Duodenal mucosa (tissue), 2 donors: ENCODE data around the gene MYH14.

ENCODE experiments used
- H3K27ac ChIP-seq: one replicate; pipeline ENCODE4 v1.7.0; 2013; ENCODE audit warnings: low read depth, low read length
- H3K27me3 ChIP-seq, 2 donors: one replicate each; pipeline ENCODE4 v1.7.0; 2013; ENCODE audit warnings: low read length in 2 of 2, control low read depth in 1 of 2; ENCODE audit not compliant: insufficient read depth in 2 of 2, control insufficient read depth in 1 of 2
- H3K36me3 ChIP-seq, 2 donors: one replicate each; pipeline ENCODE4 v1.7.0; 2013; ENCODE audit warnings: low read length in 2 of 2, control low read depth in 1 of 2; ENCODE audit not compliant: insufficient read depth in 2 of 2, control insufficient read depth in 1 of 2
- H3K4me1 ChIP-seq, 2 donors: one replicate each; pipeline ENCODE4 v1.7.0; 2013; ENCODE audit warnings: low read length in 2 of 2, control low read depth in 1 of 2; ENCODE audit not compliant: insufficient read depth in 2 of 2, control insufficient read depth in 1 of 2
- H3K4me3 ChIP-seq, 2 donors: one replicate each; pipeline ENCODE4 v1.7.0; 2013; ENCODE audit warnings: low read length in 2 of 2, low read depth in 1 of 2
- H3K9ac ChIP-seq, 2 donors: one replicate each; pipeline ENCODE4 v1.7.0; 2013; ENCODE audit warnings: low read length in 2 of 2, low read depth in 1 of 2
- H3K9me3 ChIP-seq, 2 donors: one replicate each; pipeline ENCODE4 v1.7.0; 2013; ENCODE audit warnings: low read length in 2 of 2, control low read depth in 1 of 2; ENCODE audit not compliant: control insufficient read depth in 1 of 2

The MYH14 gene

DNA sequence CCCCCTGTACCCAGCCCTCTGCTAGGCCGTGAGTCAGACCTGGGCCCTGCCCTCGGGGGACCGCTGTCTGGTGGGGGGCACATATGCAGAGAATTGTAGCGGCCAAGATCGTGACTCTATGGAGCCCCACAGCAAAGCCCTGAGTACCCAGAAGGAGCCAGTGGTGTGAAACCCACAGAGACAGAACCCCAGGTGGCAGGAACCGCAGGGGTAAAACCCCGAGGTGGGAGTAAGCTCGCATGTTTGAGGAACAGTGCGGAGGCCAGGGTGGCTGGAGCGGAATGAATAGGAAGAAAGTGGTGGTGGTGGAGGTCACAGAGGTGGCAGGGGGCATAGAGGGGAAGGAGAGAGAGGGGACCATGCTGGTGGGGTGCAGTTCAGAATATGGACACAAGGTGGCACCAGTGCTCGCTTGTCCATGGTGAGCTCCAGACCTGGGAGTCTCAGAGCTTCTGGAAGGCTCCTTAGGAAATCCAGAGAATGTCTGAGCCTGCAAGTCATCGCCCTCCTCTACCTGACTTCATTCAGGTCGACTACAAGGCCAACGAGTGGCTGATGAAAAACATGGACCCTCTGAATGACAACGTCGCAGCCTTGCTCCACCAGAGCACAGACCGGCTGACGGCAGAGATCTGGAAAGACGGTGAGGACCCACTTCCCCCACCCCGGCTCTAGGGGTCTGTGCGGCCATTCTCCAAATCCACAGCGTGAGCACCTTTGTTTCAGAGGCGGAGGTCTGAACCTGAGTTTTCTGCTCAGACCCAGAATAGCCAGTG lies 48.9 kb downstream of the MYH14 start:
- no peak overlapping the region for H3K4me3 ChIP-seq
- no peaks in the 10 kb centered on the region for H3K4me1 ChIP-seq
- no peak overlapping the region for H3K27ac ChIP-seq
- peaks cover 54 to 89% of the 10 kb centered on the region in 2 donors for H3K36me3 ChIP-seq
- no peaks in the 10 kb centered on the region for H3K27me3 ChIP-seq
- H3K9me3 ChIP-seq, result peaks cover 0 to 7% of the 10 kb centered on the region in 2 donors
- no peak overlapping the region for H3K9ac ChIP-seq

DNA sequence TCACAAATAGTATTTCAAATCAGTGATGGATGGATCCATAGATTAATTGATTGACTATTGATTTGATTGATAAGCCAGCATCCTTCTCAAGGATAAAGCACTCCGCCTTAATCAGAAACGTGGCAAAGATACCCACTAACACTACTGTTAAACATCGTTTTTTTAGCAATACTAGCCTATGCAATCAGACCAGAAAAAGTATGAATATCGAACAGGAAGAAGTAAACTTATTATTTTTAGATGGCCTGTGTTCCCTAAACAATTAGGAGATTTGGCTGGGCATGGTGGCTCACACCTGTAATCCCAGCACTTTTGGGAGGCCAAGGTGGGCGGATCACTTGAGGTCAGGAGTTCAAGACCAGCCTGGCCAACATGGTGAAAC lies 49.5 kb downstream of the MYH14 start:
- Histone ChIP-seq H3K27me3 (no peaks in the 10 kb centered on the region), H3K9me3 (peaks cover 0 to 7% of the 10 kb centered on the region in 2 donors), H3K27ac (no peak overlapping the region), H3K4me3 (no peak overlapping the region), H3K36me3 (peaks cover 60 to 92% of the 10 kb centered on the region in 2 donors), H3K4me1 (no peaks in the 10 kb centered on the region), H3K9ac (no peak overlapping the region)

DNA sequence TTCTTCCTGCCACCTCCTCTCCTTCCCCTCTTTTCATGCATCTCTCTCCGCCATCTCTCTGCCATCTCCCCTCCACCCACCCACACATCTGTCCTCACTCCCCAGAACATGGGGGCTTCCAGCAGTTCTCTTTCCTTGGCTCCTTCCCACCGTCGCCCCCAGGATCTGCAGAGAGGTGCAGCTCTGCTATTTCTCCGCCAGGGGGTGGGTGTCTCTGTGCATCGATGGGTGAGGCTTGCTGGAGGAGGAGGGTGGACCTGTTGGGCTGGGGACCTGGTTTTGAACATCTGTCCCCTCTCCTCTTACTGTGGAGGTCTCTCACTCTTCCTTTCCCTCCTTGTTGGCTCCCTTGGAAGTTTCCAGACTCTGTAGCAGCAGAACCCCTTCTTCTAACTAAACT lies 51.7 kb downstream of the MYH14 start:
- H3K4me3 ChIP-seq, result no peak overlapping the region
- peaks cover 0 to 7% of the 10 kb centered on the region in 2 donors for H3K9me3 ChIP-seq
- H3K27ac ChIP-seq, result no peak overlapping the region
- H3K36me3 ChIP-seq, result peaks cover 48 to 87% of the 10 kb centered on the region in 2 donors
- no peaks in the 10 kb centered on the region for H3K4me1 ChIP-seq
- no peaks in the 10 kb centered on the region for H3K27me3 ChIP-seq
- H3K9ac ChIP-seq, result no peak overlapping the region

DNA sequence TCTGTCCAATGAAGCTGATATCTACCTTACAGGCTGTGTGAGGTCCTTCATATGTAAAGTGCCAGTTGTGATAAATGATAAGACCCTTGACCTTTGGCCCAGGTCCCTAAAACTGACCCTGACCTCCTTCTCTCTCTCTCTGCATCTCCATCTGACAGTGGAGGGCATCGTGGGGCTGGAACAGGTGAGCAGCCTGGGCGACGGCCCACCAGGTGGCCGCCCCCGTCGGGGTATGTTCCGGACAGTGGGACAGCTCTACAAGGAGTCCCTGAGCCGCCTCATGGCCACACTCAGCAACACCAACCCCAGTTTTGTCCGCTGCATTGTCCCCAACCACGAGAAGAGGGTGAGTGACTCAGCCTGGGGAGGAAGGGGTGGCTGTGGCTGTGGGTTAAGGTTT lies 53.7 kb downstream of the MYH14 start:
- Histone ChIP-seq H3K27me3 (no peaks in the 10 kb centered on the region), H3K4me3 (no peak overlapping the region), H3K4me1 (no peaks in the 10 kb centered on the region), H3K36me3 (peaks cover 37 to 86% of the 10 kb centered on the region in 2 donors), H3K27ac (no peak overlapping the region), H3K9ac (no peak overlapping the region), H3K9me3 (peaks cover 0 to 7% of the 10 kb centered on the region in 2 donors)

DNA sequence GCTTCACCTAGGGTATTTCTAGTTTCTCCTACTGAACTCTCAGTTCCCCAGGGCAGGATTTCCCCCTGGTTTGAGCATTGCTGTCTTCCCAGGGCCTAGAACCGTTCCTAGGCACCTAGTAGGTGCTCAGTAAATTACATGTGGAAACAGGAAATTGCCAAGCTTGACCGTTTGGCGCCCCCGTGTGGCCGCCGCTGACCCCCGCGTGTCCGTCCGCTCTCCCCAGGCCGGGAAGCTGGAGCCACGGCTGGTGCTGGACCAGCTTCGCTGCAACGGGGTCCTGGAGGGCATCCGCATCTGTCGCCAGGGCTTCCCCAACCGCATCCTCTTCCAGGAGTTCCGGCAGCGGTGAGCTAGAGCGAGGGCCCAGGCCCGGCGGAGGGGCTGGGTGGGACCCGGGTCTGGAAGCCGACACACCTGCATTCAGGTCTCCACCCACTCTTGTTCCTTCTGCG lies 55.5 kb downstream of the MYH14 start:
- Histone ChIP-seq H3K4me1 (no peaks in the 10 kb centered on the region), H3K27ac (no peak overlapping the region), H3K9me3 (peaks cover 0 to 3% of the 10 kb centered on the region in 2 donors), H3K27me3 (no peaks in the 10 kb centered on the region), H3K36me3 (peaks cover 25 to 81% of the 10 kb centered on the region in 2 donors), H3K4me3 (no peak overlapping the region), H3K9ac (no peak overlapping the region)

DNA sequence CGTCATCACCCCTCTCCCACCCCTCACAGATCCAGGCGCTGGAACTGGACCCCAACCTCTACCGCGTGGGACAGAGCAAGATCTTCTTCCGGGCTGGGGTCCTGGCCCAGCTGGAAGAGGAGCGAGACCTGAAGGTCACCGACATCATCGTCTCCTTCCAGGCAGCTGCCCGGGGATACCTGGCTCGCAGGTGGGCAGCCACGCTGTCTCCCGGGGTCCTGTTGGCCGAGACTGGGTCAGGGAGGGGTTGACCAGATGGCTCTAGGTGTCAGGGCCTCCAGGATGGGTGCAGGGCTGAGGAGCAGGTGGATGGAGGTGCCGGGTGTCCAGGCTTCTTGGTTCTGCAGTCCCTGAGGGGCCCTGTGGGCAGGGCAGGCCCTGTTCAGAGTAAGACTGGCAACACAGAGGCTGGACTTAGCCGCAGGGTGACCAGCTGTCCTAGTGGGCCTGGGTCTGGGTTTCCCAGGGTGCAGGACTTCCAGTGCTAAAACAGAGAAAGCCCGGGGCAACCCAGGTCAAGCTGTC lies 58.1 kb downstream of the MYH14 start:
- Histone ChIP-seq H3K36me3 (peaks cover 23 to 73% of the 10 kb centered on the region in 2 donors), H3K27me3 (no peaks in the 10 kb centered on the region), H3K9me3 (peaks cover 0 to 3% of the 10 kb centered on the region in 2 donors), H3K4me3 (no peak overlapping the region), H3K9ac (no peak overlapping the region), H3K27ac (no peak overlapping the region), H3K4me1 (no peaks in the 10 kb centered on the region)

DNA sequence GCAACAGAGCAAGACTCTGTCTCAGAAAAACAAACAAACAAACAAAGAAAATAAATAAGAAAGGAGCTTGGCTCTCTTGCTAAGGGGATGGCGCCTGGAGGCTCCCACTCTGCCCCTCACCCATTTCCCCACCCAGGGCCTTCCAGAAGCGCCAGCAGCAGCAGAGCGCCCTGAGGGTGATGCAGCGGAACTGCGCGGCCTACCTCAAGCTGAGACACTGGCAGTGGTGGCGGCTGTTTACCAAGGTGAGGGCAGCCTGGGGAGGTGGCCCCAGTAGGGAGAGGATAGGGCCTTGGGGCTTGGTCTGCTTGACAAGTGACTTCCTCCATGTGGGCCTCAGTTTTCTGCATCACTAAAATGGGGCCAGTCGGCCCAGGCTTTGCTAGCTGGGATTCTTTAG lies 59.8 kb downstream of the MYH14 start:
- no peaks in the 10 kb centered on the region for H3K4me1 ChIP-seq
- no peaks in the 10 kb centered on the region for H3K9me3 ChIP-seq
- H3K27ac ChIP-seq, result no peak overlapping the region
- H3K27me3 ChIP-seq, result no peaks in the 10 kb centered on the region
- peaks cover 16 to 66% of the 10 kb centered on the region in 2 donors for H3K36me3 ChIP-seq
- H3K4me3 ChIP-seq, result no peak overlapping the region
- H3K9ac ChIP-seq, result no peak overlapping the region

DNA sequence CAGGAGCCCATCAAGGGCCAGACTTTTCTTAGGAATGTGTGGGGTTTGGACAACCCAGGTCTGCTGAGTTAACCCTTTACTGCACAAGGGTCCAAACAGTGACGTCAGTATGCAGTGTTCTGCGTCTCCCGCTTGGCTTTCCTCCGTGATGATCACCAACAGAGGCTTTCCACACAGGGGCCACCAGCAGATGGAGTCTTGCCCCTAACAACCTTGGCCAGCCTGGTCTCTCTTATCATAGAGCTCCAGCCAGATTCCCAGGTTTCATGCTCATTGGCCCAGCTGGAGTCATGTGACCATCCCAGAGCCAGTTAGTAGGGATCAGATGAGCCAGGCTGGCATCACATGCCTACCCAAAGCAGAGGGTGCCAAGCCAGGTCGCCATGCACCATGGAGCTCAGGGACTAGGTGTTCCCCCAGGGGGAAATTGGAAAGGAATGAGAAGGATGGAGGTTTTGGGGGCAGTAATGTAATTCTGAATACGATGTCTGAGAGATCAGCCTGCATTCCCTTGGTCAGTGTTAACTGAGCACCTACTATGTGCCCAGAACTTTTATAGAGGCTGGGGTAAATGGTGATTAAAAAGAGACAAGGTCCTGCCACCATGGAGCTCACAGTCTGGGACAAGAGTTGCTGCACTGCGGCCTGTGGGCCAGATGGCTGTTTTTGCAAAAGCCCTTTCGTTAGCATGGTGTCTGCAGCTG lies 61.2 kb downstream of the MYH14 start:
- Histone ChIP-seq H3K27me3 (no peaks in the 10 kb centered on the region), H3K36me3 (peaks cover 26 to 67% of the 10 kb centered on the region in 2 donors), H3K9ac (no peak overlapping the region), H3K4me3 (no peak overlapping the region), H3K27ac (no peak overlapping the region), H3K9me3 (no peaks in the 10 kb centered on the region), H3K4me1 (no peaks in the 10 kb centered on the region)

DNA sequence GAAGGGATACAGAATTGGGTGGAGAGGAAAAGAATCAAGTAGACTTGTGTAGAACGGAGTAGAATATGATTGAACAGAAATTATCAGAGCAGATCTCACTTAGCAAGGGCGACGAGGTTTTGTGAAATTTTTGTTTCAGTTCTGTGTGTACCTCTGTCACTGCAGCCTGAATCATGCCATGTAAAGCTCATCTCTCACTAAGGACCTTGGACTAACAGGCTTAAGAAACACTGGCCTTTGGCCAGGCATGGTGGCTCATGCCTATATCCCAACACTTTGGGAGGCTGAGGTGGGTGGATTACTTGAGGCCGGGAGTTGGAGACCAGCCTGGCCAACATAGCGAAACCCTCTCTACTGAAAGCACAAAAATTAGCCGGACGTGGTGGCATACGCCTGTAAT lies 62.6 kb downstream of the MYH14 start:
- Histone ChIP-seq H3K27ac (no peak overlapping the region), H3K36me3 (peaks cover 30 to 70% of the 10 kb centered on the region in 2 donors), H3K9me3 (no peaks in the 10 kb centered on the region), H3K27me3 (no peaks in the 10 kb centered on the region), H3K9ac (no peak overlapping the region), H3K4me3 (no peak overlapping the region), H3K4me1 (no peaks in the 10 kb centered on the region)

DNA sequence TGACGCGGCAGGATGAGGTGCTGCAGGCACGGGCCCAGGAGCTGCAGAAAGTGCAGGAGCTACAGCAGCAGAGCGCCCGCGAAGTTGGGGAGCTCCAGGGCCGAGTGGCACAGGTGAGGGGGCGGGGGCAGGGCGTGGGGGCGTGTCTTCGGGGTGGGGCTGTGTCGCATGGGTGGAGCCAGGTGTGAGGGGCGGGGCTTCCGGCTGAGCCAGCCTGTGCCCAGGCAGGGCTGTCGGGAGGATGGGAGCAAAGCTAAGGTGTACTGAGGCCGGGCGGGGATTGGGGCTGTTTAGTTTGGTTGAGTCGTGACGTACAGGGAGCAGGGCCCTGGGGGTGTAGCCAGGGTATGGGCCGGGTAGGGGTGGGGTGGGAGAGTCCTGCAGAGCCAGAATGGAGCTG lies 63.5 kb downstream of the MYH14 start:
- Histone ChIP-seq H3K9me3 (no peaks in the 10 kb centered on the region), H3K4me3 (no peak overlapping the region), H3K9ac (no peak overlapping the region), H3K27ac (no peak overlapping the region), H3K27me3 (no peaks in the 10 kb centered on the region), H3K36me3 (peaks cover 38 to 73% of the 10 kb centered on the region in 2 donors), H3K4me1 (no peaks in the 10 kb centered on the region)
